ENCODE data around the gene POFUT2. TPM values are rescaled to one million over a fixed set of nuclear protein-coding genes. Genes with fewer than 3 reads are reported as not detected.

The POFUT2 gene
- total RNA-seq, 1 experiment from 2014 or later = 31.4 TPM

GRCh38 chr21:45260191-45260825, 27.4 kb downstream of the POFUT2 start:
- Mint-ChIP-seq H3K27ac (ENCODE audit: unreplicated experiment) (no peak overlapping the region), H3K9me3 (ENCODE audit: low read depth, unreplicated experiment) (no peaks in the 10 kb centered on the region), H3K4me1 (ENCODE audit: low read depth, unreplicated experiment) (no peaks in the 10 kb centered on the region), H3K27me3 (ENCODE audit: unreplicated experiment) (peaks cover 2% of the 10 kb centered on the region), H3K4me3 (ENCODE audit: low read depth, unreplicated experiment) (no peak overlapping the region), H3K36me3 (ENCODE audit: insufficient read depth, unreplicated experiment) (peaks cover 9% of the 10 kb centered on the region)
- intact Hi-C loops (cut with micrococcal nuclease; ENCODE audit: unreplicated experiment) = no loop called here
- no TSS peak for BruUV-seq (replicated peaks)
- no peak for TF ChIP-seq CTCF (IDR thresholded peaks at IDR 0.05; ENCODE audit: unreplicated experiment)
- CTCF ChIA-PET = no interaction called here
- DNase-seq = no peak

- no TSS peak for BruUV-seq (replicated peaks)
- Mint-ChIP-seq H3K27ac (ENCODE audit: unreplicated experiment) (no peak overlapping the region), H3K36me3 (ENCODE audit: insufficient read depth, unreplicated experiment) (peaks cover 9% of the 10 kb centered on the region), H3K27me3 (ENCODE audit: unreplicated experiment) (peaks cover 12% of the 10 kb centered on the region), H3K4me3 (ENCODE audit: low read depth, unreplicated experiment) (no peak overlapping the region), H3K9me3 (ENCODE audit: low read depth, unreplicated experiment) (no peaks in the 10 kb centered on the region), H3K4me1 (ENCODE audit: low read depth, unreplicated experiment) (no peaks in the 10 kb centered on the region)
- DNase-seq = no peak
- CTCF ChIA-PET = no interaction called here
- TF ChIP-seq CTCF (IDR thresholded peaks at IDR 0.05; ENCODE audit: unreplicated experiment) = no peak
- intact Hi-C loops (cut with micrococcal nuclease; ENCODE audit: unreplicated experiment) = no loop called here
These were observed 28.4 kb downstream of the POFUT2 start for GRCh38 chr21:45259206-45259840.

- Mint-ChIP-seq H3K4me3 (ENCODE audit: low read depth, unreplicated experiment) (no peak overlapping the region), H3K36me3 (ENCODE audit: insufficient read depth, unreplicated experiment) (peaks cover 6% of the 10 kb centered on the region), H3K4me1 (ENCODE audit: low read depth, unreplicated experiment) (no peaks in the 10 kb centered on the region), H3K27ac (ENCODE audit: unreplicated experiment) (no peak overlapping the region), H3K27me3 (ENCODE audit: unreplicated experiment) (peaks cover 18% of the 10 kb centered on the region), H3K9me3 (ENCODE audit: low read depth, unreplicated experiment) (no peaks in the 10 kb centered on the region)
- DNase-seq = peak; percentile 15
- TF ChIP-seq CTCF (IDR thresholded peaks at IDR 0.05; ENCODE audit: unreplicated experiment) = no peak
- intact Hi-C loops (cut with micrococcal nuclease; ENCODE audit: unreplicated experiment) = no loop called here
- no TSS peak for BruUV-seq (replicated peaks)
- CTCF ChIA-PET = interaction anchor here (1.1 kb wide), 1 partner anchor 118 kb away, joined by 3 read pairs; no protein-coding TSS in a partner anchor
These were observed 29.2 kb downstream of the POFUT2 start for GRCh38 chr21:45258466-45258865.

GRCh38 chr21:45257673-45258341, 29.9 kb downstream of the POFUT2 start:
- no peak overlapping the region for H3K27ac Mint-ChIP-seq (ENCODE audit: unreplicated experiment)
- H3K4me3 Mint-ChIP-seq (ENCODE audit: low read depth, unreplicated experiment) = no peak overlapping the region
- no peaks in the 10 kb centered on the region for H3K36me3 Mint-ChIP-seq (ENCODE audit: insufficient read depth, unreplicated experiment)
- H3K9me3 Mint-ChIP-seq (ENCODE audit: low read depth, unreplicated experiment) = no peaks in the 10 kb centered on the region
- intact Hi-C loops (cut with micrococcal nuclease; ENCODE audit: unreplicated experiment) = no loop called here
- DNase-seq = no peak
- no TSS peak for BruUV-seq (replicated peaks)
- H3K4me1 Mint-ChIP-seq (ENCODE audit: low read depth, unreplicated experiment) = no peaks in the 10 kb centered on the region
- CTCF ChIA-PET = interaction anchor here (1.1 kb wide), 1 partner anchor 118 kb away, joined by 3 read pairs; no protein-coding TSS in a partner anchor
- H3K27me3 Mint-ChIP-seq (ENCODE audit: unreplicated experiment) = peaks cover 18% of the 10 kb centered on the region
- no peak for TF ChIP-seq CTCF (IDR thresholded peaks at IDR 0.05; ENCODE audit: unreplicated experiment)
